Measurements from ENCODE around the gene GET3.

Gene GET3

GRCh38 chr19:12783291-12783848 lies 46.1 kb downstream of the GET3 start:
- Histone ChIP-seq H3K79me2 (ENCODE audit: insufficient read depth, low read length) (no peaks in the 10 kb centered on the region), H3K4me2 (ENCODE audit: low read depth, low read length, poor library complexity, severe bottlenecking) (peak overlapping the region; percentile 60), H2AFZ (ENCODE audit: low read length) (no peak overlapping the region), H3F3A (ENCODE audit: low read depth) (no peaks in the 10 kb centered on the region; the same call in 1 of the 2 replicates), H3K27me3 (ENCODE audit: insufficient read depth, low read length, poor library complexity, severe bottlenecking) (no peaks in the 10 kb centered on the region), H3K9me2 (replicated peaks; ENCODE audit: low read depth, low read length) (no peaks in the 10 kb centered on the region), H3K9me3 (ENCODE audit: insufficient read depth, low read depth, low read length) (no peaks in the 10 kb centered on the region), H3K4me1 (ENCODE audit: insufficient read depth, low read length, poor library complexity, severe bottlenecking) (peaks cover 36% of the 10 kb centered on the region), H4K20me1 (ENCODE audit: insufficient read depth, low read length, poor library complexity, severe bottlenecking) (no peaks in the 10 kb centered on the region), H3K9ac (ENCODE audit: low read depth, low read length, poor library complexity, severe bottlenecking) (no peak overlapping the region), H3K4me3 (ENCODE audit: low read length, poor library complexity, severe bottlenecking) (peak overlapping the region; percentile 64), H3K36me3 (ENCODE audit: insufficient read depth, low read length) (no peaks in the 10 kb centered on the region)
- TF ChIP-seq EZH2phosphoT487 (IDR thresholded peaks at IDR 0.05; ENCODE audit: borderline replicate concordance): no peak
- TF ChIP-seq, protein P1, sequence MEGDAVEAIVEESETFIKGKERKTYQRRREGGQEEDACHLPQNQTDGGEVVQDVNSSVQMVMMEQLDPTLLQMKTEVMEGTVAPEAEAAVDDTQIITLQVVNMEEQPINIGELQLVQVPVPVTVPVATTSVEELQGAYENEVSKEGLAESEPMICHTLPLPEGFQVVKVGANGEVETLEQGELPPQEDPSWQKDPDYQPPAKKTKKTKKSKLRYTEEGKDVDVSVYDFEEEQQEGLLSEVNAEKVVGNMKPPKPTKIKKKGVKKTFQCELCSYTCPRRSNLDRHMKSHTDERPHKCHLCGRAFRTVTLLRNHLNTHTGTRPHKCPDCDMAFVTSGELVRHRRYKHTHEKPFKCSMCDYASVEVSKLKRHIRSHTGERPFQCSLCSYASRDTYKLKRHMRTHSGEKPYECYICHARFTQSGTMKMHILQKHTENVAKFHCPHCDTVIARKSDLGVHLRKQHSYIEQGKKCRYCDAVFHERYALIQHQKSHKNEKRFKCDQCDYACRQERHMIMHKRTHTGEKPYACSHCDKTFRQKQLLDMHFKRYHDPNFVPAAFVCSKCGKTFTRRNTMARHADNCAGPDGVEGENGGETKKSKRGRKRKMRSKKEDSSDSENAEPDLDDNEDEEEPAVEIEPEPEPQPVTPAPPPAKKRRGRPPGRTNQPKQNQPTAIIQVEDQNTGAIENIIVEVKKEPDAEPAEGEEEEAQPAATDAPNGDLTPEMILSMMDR (conservative IDR thresholded peaks at IDR 0.05; ENCODE audit: low read length): no peak

DNA sequence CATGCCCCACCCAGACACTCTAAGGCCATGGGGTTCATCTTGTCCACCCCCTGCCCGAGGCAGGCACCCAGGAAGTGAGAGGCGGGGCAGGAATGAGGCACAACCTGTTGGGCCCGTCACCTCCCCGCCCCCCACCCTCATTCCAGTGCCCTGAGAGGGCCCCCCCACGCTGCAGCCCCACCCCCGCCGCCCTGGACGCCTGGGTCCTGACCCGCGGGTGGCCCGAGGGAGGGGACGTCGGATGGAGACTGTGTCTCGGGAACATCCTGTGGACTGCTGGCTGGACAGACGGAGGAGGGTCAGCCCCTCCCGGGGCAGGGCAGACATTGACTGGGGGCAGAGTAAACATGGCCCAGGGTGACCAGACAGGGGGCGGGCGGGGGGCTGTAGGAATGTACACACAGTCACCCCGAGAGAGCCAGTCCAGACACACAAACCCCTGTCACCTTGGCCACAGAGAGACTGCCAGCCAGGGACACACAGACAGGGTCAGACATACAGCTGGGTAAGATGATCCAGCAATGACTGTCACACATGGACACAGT lies 46.6 kb downstream of the GET3 start:
- TF ChIP-seq, protein P1 (conservative IDR thresholded peaks at IDR 0.05; ENCODE audit: low read length): no peak
- TF ChIP-seq EZH2phosphoT487 (IDR thresholded peaks at IDR 0.05; ENCODE audit: borderline replicate concordance): no peak
- no peaks in the 10 kb centered on the region for H3K9me3 ChIP-seq (ENCODE audit: insufficient read depth, low read depth, low read length)
- no peaks in the 10 kb centered on the region; the same call in 1 of the 2 replicates for H3F3A ChIP-seq (ENCODE audit: low read depth)
- no peak overlapping the region for H3K4me2 ChIP-seq (ENCODE audit: low read depth, low read length, poor library complexity, severe bottlenecking)
- no peak overlapping the region for H3K4me3 ChIP-seq (ENCODE audit: low read length, poor library complexity, severe bottlenecking)
- peaks cover 30% of the 10 kb centered on the region for H3K4me1 ChIP-seq (ENCODE audit: insufficient read depth, low read length, poor library complexity, severe bottlenecking)
- no peaks in the 10 kb centered on the region for H3K36me3 ChIP-seq (ENCODE audit: insufficient read depth, low read length)
- H3K79me2 ChIP-seq (ENCODE audit: insufficient read depth, low read length): no peaks in the 10 kb centered on the region
- no peaks in the 10 kb centered on the region for H3K9me2 ChIP-seq (replicated peaks; ENCODE audit: low read depth, low read length)
- no peak overlapping the region for H2AFZ ChIP-seq (ENCODE audit: low read length)
- H3K9ac ChIP-seq (ENCODE audit: low read depth, low read length, poor library complexity, severe bottlenecking): no peak overlapping the region
- H3K27me3 ChIP-seq (ENCODE audit: insufficient read depth, low read length, poor library complexity, severe bottlenecking): no peaks in the 10 kb centered on the region
- no peaks in the 10 kb centered on the region for H4K20me1 ChIP-seq (ENCODE audit: insufficient read depth, low read length, poor library complexity, severe bottlenecking)

GRCh38 chr19:12784394-12784870 lies 47.1 kb downstream of the GET3 start:
- Histone ChIP-seq H3K9me3 (ENCODE audit: insufficient read depth, low read depth, low read length) (no peaks in the 10 kb centered on the region), H3K4me2 (ENCODE audit: low read depth, low read length, poor library complexity, severe bottlenecking) (no peak overlapping the region), H4K20me1 (ENCODE audit: insufficient read depth, low read length, poor library complexity, severe bottlenecking) (no peaks in the 10 kb centered on the region), H3K9ac (ENCODE audit: low read depth, low read length, poor library complexity, severe bottlenecking) (no peak overlapping the region), H3F3A (ENCODE audit: low read depth) (no peaks in the 10 kb centered on the region; the same call in 1 of the 2 replicates), H3K27me3 (ENCODE audit: insufficient read depth, low read length, poor library complexity, severe bottlenecking) (no peaks in the 10 kb centered on the region), H2AFZ (ENCODE audit: low read length) (no peak overlapping the region), H3K36me3 (ENCODE audit: insufficient read depth, low read length) (no peaks in the 10 kb centered on the region), H3K4me1 (ENCODE audit: insufficient read depth, low read length, poor library complexity, severe bottlenecking) (peaks cover 25% of the 10 kb centered on the region), H3K9me2 (replicated peaks; ENCODE audit: low read depth, low read length) (no peaks in the 10 kb centered on the region), H3K79me2 (ENCODE audit: insufficient read depth, low read length) (no peaks in the 10 kb centered on the region), H3K4me3 (ENCODE audit: low read length, poor library complexity, severe bottlenecking) (no peak overlapping the region)
- TF ChIP-seq EZH2phosphoT487 (IDR thresholded peaks at IDR 0.05; ENCODE audit: borderline replicate concordance): no peak
- TF ChIP-seq, protein P1 (conservative IDR thresholded peaks at IDR 0.05; ENCODE audit: low read length): no peak

All from Loucy (cell line).